Measurements from ENCODE around the gene DDX24. TPM values are rescaled to one million over a fixed set of nuclear protein-coding genes. Genes with fewer than 3 reads are reported as not detected.

The DDX24 gene
- total RNA-seq, 1 donor from 2014 or later: 112 TPM

GRCh38 chr14:94038510-94038909 lies 42.5 kb downstream of the DDX24 start:
- DNase-seq (ENCODE audit: low spot score in 2 of 2) (no peak), FAIRE-seq (no peak)

GRCh38 chr14:94037954-94038353 lies 43.0 kb downstream of the DDX24 start:
- no peak for FAIRE-seq

GRCh38 chr14:94036313-94037167 lies 44.5 kb downstream of the DDX24 start:
- FAIRE-seq (no peak), DNase-seq (ENCODE audit: low spot score in 2 of 2) (peak; percentile 43 to 65)

More at GRCh38 chr14:94037954-94038353, 43.0 kb downstream of the DDX24 start:
- DNase-seq (ENCODE audit: low spot score in 2 of 2): no peak

GRCh38 chr14:94034886-94035285 lies 46.1 kb downstream of the DDX24 start:
- DNase-seq (ENCODE audit: low spot score in 2 of 2) (no peak), FAIRE-seq (no peak)

- FAIRE-seq: no peak
- DNase-seq (ENCODE audit: low spot score in 2 of 2): no peak
Observed at GRCh38 chr14:94031883-94032279, 49.1 kb downstream of the DDX24 start.

- no peak for DNase-seq (ENCODE audit: low spot score in 2 of 2)
- no peak for FAIRE-seq
Observed at GRCh38 chr14:94031161-94031882, 49.7 kb downstream of the DDX24 start.

- DNase-seq (ENCODE audit: low spot score in 2 of 2) (no peak), FAIRE-seq (no peak)
Observed at GRCh38 chr14:94030571-94030970, 50.4 kb downstream of the DDX24 start.

GRCh38 chr14:94029671-94030203 lies 51.3 kb downstream of the DDX24 start:
- FAIRE-seq: no peak
- DNase-seq (ENCODE audit: low spot score in 2 of 2): no peak

GRCh38 chr14:94029265-94029664 lies 51.7 kb downstream of the DDX24 start:
- DNase-seq (ENCODE audit: low spot score in 2 of 2): no peak

GRCh38 chr14:94028450-94028826 lies 52.6 kb downstream of the DDX24 start:
- no peak for FAIRE-seq
- no peak for DNase-seq (ENCODE audit: low spot score in 2 of 2)

More at GRCh38 chr14:94029265-94029664, 51.7 kb downstream of the DDX24 start:
- no peak for FAIRE-seq

- FAIRE-seq (no peak), DNase-seq (ENCODE audit: low spot score in 2 of 2) (no peak)
Observed at GRCh38 chr14:94027566-94028449, 53.2 kb downstream of the DDX24 start.

- FAIRE-seq (no peak), DNase-seq (ENCODE audit: low spot score in 2 of 2) (no peak)
Observed at GRCh38 chr14:94026889-94027469, 54.0 kb downstream of the DDX24 start.

- FAIRE-seq (peak; percentile 97), DNase-seq (ENCODE audit: low spot score in 2 of 2) (peak; percentile 100)
Observed at GRCh38 chr14:94026173-94026888, 54.7 kb downstream of the DDX24 start, which contains the start of gene OTUB2. Gene OTUB2, plus strand, starts transcription at chr14:94026340. Its CDS starts 198 bp downstream, at chr14:94026538.

- FAIRE-seq: no peak
- DNase-seq (ENCODE audit: low spot score in 2 of 2): no peak
Observed at GRCh38 chr14:94025720-94026119, 55.3 kb downstream of the DDX24 start.

- DNase-seq (ENCODE audit: low spot score in 2 of 2): no peak
- FAIRE-seq: no peak
Observed at GRCh38 chr14:94024549-94024948, 56.5 kb downstream of the DDX24 start.

- no peak for FAIRE-seq
Observed at GRCh38 chr14:94022532-94023411, 58.2 kb downstream of the DDX24 start.

GRCh38 chr14:94021416-94022157 lies 59.4 kb downstream of the DDX24 start:
- DNase-seq (ENCODE audit: low spot score in 2 of 2) (no peak), FAIRE-seq (no peak)

More at GRCh38 chr14:94022532-94023411, 58.2 kb downstream of the DDX24 start:
- DNase-seq (ENCODE audit: low spot score in 2 of 2): no peak
